HG03342 (cell line): ENCODE results near the gene MISP3.

Source experiments
- ATAC-seq: cut with Tn5 transposase; IDR thresholded peaks from one replicate; pipeline ENCODE4 v1.9.1; 2021; ENCODE audit warnings: mild to moderate bottlenecking, moderate library complexity; ENCODE audit not compliant: unreplicated experiment

Gene MISP3

GRCh38 chr19:14053032-14053431 is 19.6 kb upstream of the MISP3 start:
- no peak for ATAC-seq

GRCh38 chr19:14053500-14053899 is 19.1 kb upstream of the MISP3 start:
- no peak for ATAC-seq

- no peak for ATAC-seq
These were observed 18.5 kb upstream of the MISP3 start for GRCh38 chr19:14054099-14054498.

- no peak for ATAC-seq
These were observed 17.9 kb upstream of the MISP3 start for GRCh38 chr19:14054721-14055120.

GRCh38 chr19:14055396-14055795 is 17.2 kb upstream of the MISP3 start:
- no peak for ATAC-seq

- no peak for ATAC-seq
These were observed 16.4 kb upstream of the MISP3 start for GRCh38 chr19:14056069-14056666.

GRCh38 chr19:14056741-14057356 is 15.7 kb upstream of the MISP3 start:
- no peak for ATAC-seq

GRCh38 chr19:14058182-14059092 is 14.1 kb upstream of the MISP3 start:
- no peak for ATAC-seq

- no peak for ATAC-seq
These were observed 13.5 kb upstream of the MISP3 start for GRCh38 chr19:14059093-14059480.

GRCh38 chr19:14059652-14060155 is 12.9 kb upstream of the MISP3 start:
- ATAC-seq = no peak

- no peak for ATAC-seq
These were observed 11.4 kb upstream of the MISP3 start for GRCh38 chr19:14061081-14061749.

- ATAC-seq = no peak
These were observed 10.6 kb upstream of the MISP3 start, which contains the start of gene PALM3 for GRCh38 chr19:14061751-14062557. Gene PALM3, minus strand, starts transcription at chr19:14062076. Its CDS starts 96 bp downstream, at chr19:14061980.

GRCh38 chr19:14062558-14062855 is 10.1 kb upstream of the MISP3 start:
- no peak for ATAC-seq

GRCh38 chr19:14063105-14063504 is 9.5 kb upstream of the MISP3 start:
- ATAC-seq = no peak

- ATAC-seq = no peak
These were observed 6.5 kb upstream of the MISP3 start for GRCh38 chr19:14066134-14066533.

- no peak for ATAC-seq
These were observed 2.1 kb upstream of the MISP3 start for GRCh38 chr19:14070268-14071050.

- no peak for ATAC-seq
These were observed 807 bp downstream of the MISP3 start for GRCh38 chr19:14073261-14073924.

- no peak for ATAC-seq
These were observed 1.6 kb downstream of the MISP3 start for GRCh38 chr19:14073925-14074838.
